ENCODE results near the gene FOXB1. TPM values are rescaled to one million over a fixed set of nuclear protein-coding genes. Genes with fewer than 3 reads are reported as not detected.
A peak's percentile ranks its signal among the peaks of the same experiment; 100 is the strongest.

The FOXB1 gene
- total and polyA plus RNA-seq, 8 donors = not detected

DNA sequence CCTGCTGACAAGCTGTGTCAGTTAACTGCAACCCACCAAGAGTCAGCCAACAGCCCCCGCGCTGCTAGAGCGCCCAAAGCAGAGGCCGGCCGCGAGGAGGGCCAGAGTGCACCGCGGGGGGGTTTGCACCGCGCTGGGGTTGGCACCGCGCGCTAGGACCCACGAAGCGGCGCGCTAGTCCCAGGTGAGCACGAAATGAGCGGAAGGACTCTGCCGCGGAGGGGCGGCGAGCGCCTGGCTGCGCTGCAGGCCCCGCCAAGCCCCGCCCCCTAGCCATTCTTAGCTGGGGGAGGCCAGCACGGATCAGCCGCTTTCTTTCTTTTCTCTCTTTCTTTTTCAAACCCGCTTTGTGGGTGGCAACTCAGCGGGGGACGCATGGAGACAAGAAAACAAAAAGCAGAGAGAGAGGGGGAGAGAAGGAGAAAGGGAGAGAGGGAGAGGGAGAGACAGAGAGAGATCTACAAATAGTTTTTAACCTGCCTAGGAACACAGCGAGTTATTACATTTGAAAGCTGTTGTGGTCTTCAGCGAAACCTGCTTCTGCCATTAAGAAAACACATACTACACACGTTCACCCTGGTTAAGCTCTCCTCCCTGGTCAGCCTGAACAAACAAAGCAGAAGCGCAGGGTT is 6.9 kb upstream of the FOXB1 start:
- Histone ChIP-seq H3K27me3 (peaks cover 41 to 100% (median 100%) of the 10 kb centered on the region in 3 donors), H3K27ac (no peak overlapping the region), H3K9me3 (peaks cover 0 to 17% (median 4%) of the 10 kb centered on the region in 4 donors), H3K36me3 (no peaks in the 10 kb centered on the region), H3K4me1 (peaks cover 9 to 37% (median 21%) of the 10 kb centered on the region in 4 donors), H3K4me3 (peak overlapping the region; percentile 6 to 40 (median 22))
- intact Hi-C loops (cut with DNase I; ENCODE audit: low total_unique reads) = no loop called here
- peak in 1 of 2 donors; percentile 43 for DNase-seq
- WGBS, 5 donors = 2 to 8% (median 3%) methylated on average over 32 to 36 of the region's 36 CpGs
- TF ChIP-seq EP300 (IDR thresholded peaks at IDR 0.05) = no peak
- TF ChIP-seq, protein P1, sequence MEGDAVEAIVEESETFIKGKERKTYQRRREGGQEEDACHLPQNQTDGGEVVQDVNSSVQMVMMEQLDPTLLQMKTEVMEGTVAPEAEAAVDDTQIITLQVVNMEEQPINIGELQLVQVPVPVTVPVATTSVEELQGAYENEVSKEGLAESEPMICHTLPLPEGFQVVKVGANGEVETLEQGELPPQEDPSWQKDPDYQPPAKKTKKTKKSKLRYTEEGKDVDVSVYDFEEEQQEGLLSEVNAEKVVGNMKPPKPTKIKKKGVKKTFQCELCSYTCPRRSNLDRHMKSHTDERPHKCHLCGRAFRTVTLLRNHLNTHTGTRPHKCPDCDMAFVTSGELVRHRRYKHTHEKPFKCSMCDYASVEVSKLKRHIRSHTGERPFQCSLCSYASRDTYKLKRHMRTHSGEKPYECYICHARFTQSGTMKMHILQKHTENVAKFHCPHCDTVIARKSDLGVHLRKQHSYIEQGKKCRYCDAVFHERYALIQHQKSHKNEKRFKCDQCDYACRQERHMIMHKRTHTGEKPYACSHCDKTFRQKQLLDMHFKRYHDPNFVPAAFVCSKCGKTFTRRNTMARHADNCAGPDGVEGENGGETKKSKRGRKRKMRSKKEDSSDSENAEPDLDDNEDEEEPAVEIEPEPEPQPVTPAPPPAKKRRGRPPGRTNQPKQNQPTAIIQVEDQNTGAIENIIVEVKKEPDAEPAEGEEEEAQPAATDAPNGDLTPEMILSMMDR (IDR thresholded peaks at IDR 0.05) = no peak
- TF ChIP-seq POLR2A (IDR thresholded peaks at IDR 0.05) = no peak
- TF ChIP-seq POLR2AphosphoS5 (IDR thresholded peaks at IDR 0.05) = no peak

DNA sequence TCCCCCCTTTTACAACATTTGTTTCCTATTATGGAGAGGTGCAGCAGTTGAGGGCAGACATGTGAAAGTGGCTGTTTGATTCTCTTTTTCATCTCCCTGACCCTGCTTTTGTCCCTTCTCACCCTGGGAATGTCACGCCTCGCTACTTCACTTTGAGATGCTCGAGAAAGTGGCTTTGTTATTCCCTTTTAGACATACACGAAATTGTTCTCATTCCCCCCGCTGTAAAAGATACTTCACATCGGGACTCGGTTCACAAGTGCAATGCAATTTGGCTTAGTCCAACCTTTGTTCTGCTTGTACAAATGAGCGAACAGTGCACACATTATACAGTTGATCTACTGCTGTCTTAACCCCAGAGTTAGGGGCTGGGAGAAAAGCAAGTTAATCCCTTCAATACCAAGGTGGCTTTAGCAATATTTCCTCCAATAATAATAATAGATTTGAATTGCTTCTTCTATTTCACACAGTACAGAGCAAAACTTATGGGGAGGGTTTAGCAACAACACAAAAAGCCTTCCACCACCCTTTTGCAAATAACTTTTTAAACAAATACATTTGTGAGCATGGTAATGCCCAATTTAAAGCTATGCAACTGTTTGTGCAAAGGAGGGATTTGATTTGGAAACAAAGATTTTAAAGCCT is 5.7 kb upstream of the FOXB1 start:
- no peak overlapping the region for H3K4me3 ChIP-seq
- H3K27me3 ChIP-seq = peaks cover 41 to 100% (median 100%) of the 10 kb centered on the region in 3 donors
- peaks cover 9 to 40% (median 21%) of the 10 kb centered on the region in 4 donors for H3K4me1 ChIP-seq
- intact Hi-C loops (cut with DNase I; ENCODE audit: low total_unique reads) = no loop called here
- no peak overlapping the region for H3K27ac ChIP-seq
- DNase-seq = no peak
- H3K36me3 ChIP-seq = no peaks in the 10 kb centered on the region
- WGBS, 5 donors = 12 to 25% (median 17%) methylated on average over 8 of the region's 8 CpGs
- TF ChIP-seq POLR2A (IDR thresholded peaks at IDR 0.05) (no peak), POLR2AphosphoS5 (IDR thresholded peaks at IDR 0.05) (no peak), EP300 (IDR thresholded peaks at IDR 0.05) (no peak)
- TF ChIP-seq, protein P1 (IDR thresholded peaks at IDR 0.05) = no peak
- H3K9me3 ChIP-seq = peaks cover 0 to 19% (median 5%) of the 10 kb centered on the region in 4 donors

DNA sequence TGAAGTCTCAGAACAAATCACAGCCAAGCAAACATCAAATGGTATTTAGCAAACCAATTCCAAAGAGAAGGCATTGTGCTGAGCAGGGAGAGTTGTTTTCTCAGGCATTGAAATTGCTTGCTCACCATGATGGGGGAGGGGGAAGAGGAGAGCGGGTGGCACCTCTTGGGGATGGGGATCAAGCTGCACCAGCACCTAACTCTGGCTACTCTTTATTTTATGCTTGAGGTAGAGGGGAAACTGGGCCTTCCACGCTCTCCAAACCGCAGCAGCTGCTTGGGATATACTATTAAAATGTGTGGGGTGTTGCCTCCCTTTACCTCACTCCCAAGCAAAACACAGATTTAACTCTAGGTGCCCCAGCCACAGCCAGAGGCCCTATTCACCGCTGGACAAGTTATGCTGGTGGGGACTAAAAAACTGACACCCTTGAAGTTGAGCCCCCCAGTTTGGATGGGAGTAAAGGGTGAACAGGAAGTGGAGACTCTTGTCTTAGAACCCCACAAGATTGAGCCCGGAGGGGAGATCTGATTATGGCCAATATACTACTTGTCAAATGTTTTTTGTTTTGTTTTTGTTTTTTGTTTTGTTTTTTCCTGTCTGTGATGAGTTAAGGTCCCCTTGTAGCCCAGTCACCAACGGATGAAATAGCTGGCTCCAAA is 5.0 kb upstream of the FOXB1 start:
- H3K27ac ChIP-seq = no peak overlapping the region
- 5 to 18% (median 14%) methylated on average over 6 of the region's 6 CpGs for WGBS, 5 donors
- DNase-seq = no peak
- H3K4me3 ChIP-seq = no peak overlapping the region
- intact Hi-C loops (cut with DNase I; ENCODE audit: low total_unique reads) = no loop called here
- TF ChIP-seq EP300 (IDR thresholded peaks at IDR 0.05) = no peak
- TF ChIP-seq POLR2A (IDR thresholded peaks at IDR 0.05) = no peak
- TF ChIP-seq POLR2AphosphoS5 (IDR thresholded peaks at IDR 0.05) = no peak
- peaks cover 0 to 21% (median 5%) of the 10 kb centered on the region in 4 donors for H3K9me3 ChIP-seq
- H3K27me3 ChIP-seq = peaks cover 41 to 100% (median 100%) of the 10 kb centered on the region in 3 donors
- H3K36me3 ChIP-seq = no peaks in the 10 kb centered on the region
- H3K4me1 ChIP-seq = peaks cover 13 to 46% (median 28%) of the 10 kb centered on the region in 4 donors

DNA sequence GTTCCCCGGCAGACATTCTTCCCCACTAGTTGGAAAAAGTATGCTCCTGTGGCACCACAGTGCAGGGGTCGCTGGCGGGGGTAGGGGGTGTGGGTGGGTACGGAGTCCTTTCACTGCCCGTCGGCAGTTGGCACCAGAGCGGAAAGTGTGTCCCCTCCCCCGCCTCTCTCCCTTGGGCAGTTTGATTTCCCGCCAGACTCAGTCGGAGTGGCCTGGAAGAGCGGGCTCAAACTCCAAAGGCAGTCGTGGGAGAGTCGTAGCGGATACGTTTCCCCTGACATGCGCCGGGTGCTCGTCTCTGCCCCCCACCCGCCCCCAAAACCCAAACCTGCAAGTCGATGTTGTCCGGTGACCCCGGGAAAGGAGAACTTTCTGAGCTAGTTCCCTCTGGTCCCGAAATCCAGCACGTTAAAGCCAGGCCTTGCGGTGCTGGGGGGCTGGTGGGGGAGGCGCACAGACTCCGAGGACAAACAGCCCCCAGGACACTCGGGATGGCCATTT is 4.4 kb upstream of the FOXB1 start:
- Histone ChIP-seq H3K4me1 (peaks cover 19 to 50% (median 33%) of the 10 kb centered on the region in 4 donors), H3K9me3 (peaks cover 0 to 27% (median 5%) of the 10 kb centered on the region in 4 donors), H3K4me3 (no peak overlapping the region), H3K27ac (no peak overlapping the region), H3K36me3 (no peaks in the 10 kb centered on the region), H3K27me3 (peaks cover 44 to 100% (median 100%) of the 10 kb centered on the region in 3 donors)
- 3 to 8% (median 5%) methylated on average over 21 to 28 of the region's 28 CpGs for WGBS, 5 donors
- intact Hi-C loops (cut with DNase I; ENCODE audit: low total_unique reads) = no loop called here
- TF ChIP-seq POLR2AphosphoS5 (IDR thresholded peaks at IDR 0.05) = no peak
- TF ChIP-seq, protein P1 (IDR thresholded peaks at IDR 0.05) = no peak
- no peak for TF ChIP-seq POLR2A (IDR thresholded peaks at IDR 0.05)
- no peak for TF ChIP-seq EP300 (IDR thresholded peaks at IDR 0.05)
- DNase-seq = no peak

Measured in stomach (tissue), 9 donors.